Measurements from ENCODE around the gene SLC16A14. TPM values are rescaled to one million over a fixed set of nuclear protein-coding genes. Genes with fewer than 3 reads are reported as not detected.

Gene SLC16A14
- total RNA-seq, 2 donors from 2014 or later, result 0.23 TPM; not detected in 1

- peaks cover 5% of the 10 kb centered on the region for H3K36me3 Mint-ChIP-seq (ENCODE audit: low read depth)
- peaks cover 3% of the 10 kb centered on the region for H3K4me1 Mint-ChIP-seq
- H3K4me3 Mint-ChIP-seq, result no peak overlapping the region
- no peak overlapping the region for H3K27ac Mint-ChIP-seq
- DNase-seq (no peak), ATAC-seq (no peak)
- no peaks in the 10 kb centered on the region for H3K9me3 ChIP-seq (ENCODE audit: control insufficient read depth, low read length, poor library complexity, severe bottlenecking)
- no peaks in the 10 kb centered on the region for H3K27me3 Mint-ChIP-seq
These were observed 56.3 kb downstream of the SLC16A14 start for GRCh38 chr2:230012267-230012884.

GRCh38 chr2:230011617-230012016 lies 57.1 kb downstream of the SLC16A14 start:
- H3K27ac Mint-ChIP-seq, result no peak overlapping the region
- DNase-seq (no peak), ATAC-seq (no peak)
- H3K36me3 Mint-ChIP-seq (ENCODE audit: low read depth), result peaks cover 5% of the 10 kb centered on the region
- no peak overlapping the region for H3K4me3 Mint-ChIP-seq
- H3K27me3 Mint-ChIP-seq, result no peaks in the 10 kb centered on the region
- peaks cover 3% of the 10 kb centered on the region for H3K4me1 Mint-ChIP-seq
- no peaks in the 10 kb centered on the region for H3K9me3 ChIP-seq (ENCODE audit: control insufficient read depth, low read length, poor library complexity, severe bottlenecking)

- H3K9me3 ChIP-seq (ENCODE audit: control insufficient read depth, low read length, poor library complexity, severe bottlenecking), result no peaks in the 10 kb centered on the region
- Mint-ChIP-seq H3K27me3 (no peaks in the 10 kb centered on the region), H3K4me3 (no peak overlapping the region), H3K4me1 (peaks cover 3% of the 10 kb centered on the region), H3K27ac (no peak overlapping the region), H3K36me3 (ENCODE audit: low read depth) (peaks cover 5% of the 10 kb centered on the region)
- DNase-seq (no peak), ATAC-seq (no peak)
These were observed 58.2 kb downstream of the SLC16A14 start for GRCh38 chr2:230010501-230010900.

- H3K27ac Mint-ChIP-seq, result peak overlapping the region; percentile 60
- no peaks in the 10 kb centered on the region for H3K9me3 ChIP-seq (ENCODE audit: control insufficient read depth, low read length, poor library complexity, severe bottlenecking)
- ATAC-seq, result no peak
- no peak overlapping the region for H3K4me3 Mint-ChIP-seq
- no peaks in the 10 kb centered on the region for H3K27me3 Mint-ChIP-seq
- no peak for DNase-seq
- peaks cover 5% of the 10 kb centered on the region for H3K36me3 Mint-ChIP-seq (ENCODE audit: low read depth)
- H3K4me1 Mint-ChIP-seq, result peaks cover 3% of the 10 kb centered on the region
These were observed 60.0 kb downstream of the SLC16A14 start for GRCh38 chr2:230008708-230009066.

GRCh38 chr2:230007931-230008707 lies 60.6 kb downstream of the SLC16A14 start:
- Mint-ChIP-seq H3K27me3 (no peaks in the 10 kb centered on the region), H3K4me3 (no peak overlapping the region), H3K36me3 (ENCODE audit: low read depth) (peaks cover 5% of the 10 kb centered on the region), H3K4me1 (peaks cover 3% of the 10 kb centered on the region), H3K27ac (peak overlapping the region; percentile 60)
- ATAC-seq (peak; percentile 72), DNase-seq (peak; percentile 56 to 77 (median 62))
- H3K9me3 ChIP-seq (ENCODE audit: control insufficient read depth, low read length, poor library complexity, severe bottlenecking), result no peaks in the 10 kb centered on the region

- no peaks in the 10 kb centered on the region for H3K9me3 ChIP-seq (ENCODE audit: control insufficient read depth, low read length, poor library complexity, severe bottlenecking)
- Mint-ChIP-seq H3K4me1 (peaks cover 2% of the 10 kb centered on the region), H3K27me3 (no peaks in the 10 kb centered on the region), H3K4me3 (peak overlapping the region; percentile 7), H3K27ac (peak overlapping the region; percentile 49), H3K36me3 (ENCODE audit: low read depth) (peaks cover 3% of the 10 kb centered on the region)
- no peak for DNase-seq
- no peak for ATAC-seq
These were observed 68.4 kb downstream of the SLC16A14 start for GRCh38 chr2:230000118-230000841.

- DNase-seq (no peak), ATAC-seq (no peak)
- H3K9me3 ChIP-seq (ENCODE audit: control insufficient read depth, low read length, poor library complexity, severe bottlenecking), result no peaks in the 10 kb centered on the region
- Mint-ChIP-seq H3K27ac (no peak overlapping the region), H3K4me1 (peaks cover 2% of the 10 kb centered on the region), H3K4me3 (no peak overlapping the region), H3K36me3 (ENCODE audit: low read depth) (no peaks in the 10 kb centered on the region), H3K27me3 (no peaks in the 10 kb centered on the region)
These were observed 71.2 kb downstream of the SLC16A14 start for GRCh38 chr2:229997565-229997964.

GRCh38 chr2:229996320-229996719 lies 72.4 kb downstream of the SLC16A14 start:
- no peak overlapping the region for H3K4me3 Mint-ChIP-seq
- H3K4me1 Mint-ChIP-seq, result peaks cover 2% of the 10 kb centered on the region
- no peaks in the 10 kb centered on the region for H3K9me3 ChIP-seq (ENCODE audit: control insufficient read depth, low read length, poor library complexity, severe bottlenecking)
- no peak for DNase-seq
- H3K27ac Mint-ChIP-seq, result no peak overlapping the region
- no peak for ATAC-seq
- no peaks in the 10 kb centered on the region for H3K27me3 Mint-ChIP-seq
- H3K36me3 Mint-ChIP-seq (ENCODE audit: low read depth), result no peaks in the 10 kb centered on the region

- Mint-ChIP-seq H3K4me1 (no peaks in the 10 kb centered on the region), H3K27ac (no peak overlapping the region), H3K4me3 (no peak overlapping the region), H3K36me3 (ENCODE audit: low read depth) (no peaks in the 10 kb centered on the region), H3K27me3 (no peaks in the 10 kb centered on the region)
- DNase-seq (no peak), ATAC-seq (no peak)
- H3K9me3 ChIP-seq (ENCODE audit: control insufficient read depth, low read length, poor library complexity, severe bottlenecking), result no peaks in the 10 kb centered on the region
These were observed 75.5 kb downstream of the SLC16A14 start for GRCh38 chr2:229993236-229993635.

Other genes with a start within 250 kb of the SLC16A14 start
- 100 to 1,000 TPM; 179 to 202 TPM for gene TRIP12, start 146.9 kb downstream of the SLC16A14 start, total RNA-seq
- under 1 TPM; 0.75 to 0.83 TPM for gene FBXO36, start 146.4 kb downstream of the SLC16A14 start, total RNA-seq
- 10 to 100 TPM; 72.5 to 77.1 TPM for gene SP110, start 151.1 kb upstream of the SLC16A14 start, total RNA-seq
- 10 to 100 TPM; 67.2 to 68.2 TPM for gene SP140, start 156.8 kb upstream of the SLC16A14 start, total RNA-seq